ENCODE measurements around the gene PKMYT1.

Gene PKMYT1

DNA sequence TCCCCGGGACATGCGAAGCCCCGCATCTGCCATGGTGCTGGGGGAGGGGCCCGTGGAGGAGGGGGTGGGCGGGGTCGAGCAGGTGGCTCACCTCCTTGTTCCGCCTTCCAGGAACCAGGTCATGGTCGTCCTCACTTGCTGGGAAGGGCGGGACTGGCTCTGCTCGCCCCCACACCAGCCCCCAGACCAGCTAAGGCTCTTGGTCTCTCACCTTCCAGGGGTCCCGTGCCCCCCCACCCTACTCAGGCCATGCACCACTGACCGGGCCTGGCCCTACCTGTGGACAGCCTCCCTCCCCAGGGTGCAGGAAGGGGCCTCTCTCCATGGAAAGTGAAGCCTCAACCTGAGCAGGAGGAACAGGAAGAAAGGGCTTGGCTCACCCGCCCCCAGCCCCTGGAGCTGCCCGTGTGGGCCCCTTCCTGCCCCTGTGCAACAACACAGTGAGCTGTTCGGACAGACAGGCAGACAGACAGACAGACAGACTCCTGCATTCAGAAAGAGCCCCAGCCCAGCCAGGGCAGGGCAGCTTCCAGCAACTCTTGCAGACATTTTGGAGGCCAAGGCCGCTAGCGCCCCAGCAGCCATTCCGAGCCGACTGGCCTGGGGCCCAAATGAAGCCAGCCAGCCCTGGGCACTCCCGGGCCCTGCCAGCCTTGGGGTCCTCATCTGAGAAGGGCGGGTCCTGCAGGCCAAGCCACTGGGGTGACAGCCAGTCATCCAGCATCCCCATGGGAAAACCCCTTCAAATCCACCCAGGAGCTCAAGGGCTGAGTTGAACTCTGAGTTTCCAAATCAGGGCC is 24.3 kb downstream of the PKMYT1 start:
- TF ChIP-seq, protein P1, sequence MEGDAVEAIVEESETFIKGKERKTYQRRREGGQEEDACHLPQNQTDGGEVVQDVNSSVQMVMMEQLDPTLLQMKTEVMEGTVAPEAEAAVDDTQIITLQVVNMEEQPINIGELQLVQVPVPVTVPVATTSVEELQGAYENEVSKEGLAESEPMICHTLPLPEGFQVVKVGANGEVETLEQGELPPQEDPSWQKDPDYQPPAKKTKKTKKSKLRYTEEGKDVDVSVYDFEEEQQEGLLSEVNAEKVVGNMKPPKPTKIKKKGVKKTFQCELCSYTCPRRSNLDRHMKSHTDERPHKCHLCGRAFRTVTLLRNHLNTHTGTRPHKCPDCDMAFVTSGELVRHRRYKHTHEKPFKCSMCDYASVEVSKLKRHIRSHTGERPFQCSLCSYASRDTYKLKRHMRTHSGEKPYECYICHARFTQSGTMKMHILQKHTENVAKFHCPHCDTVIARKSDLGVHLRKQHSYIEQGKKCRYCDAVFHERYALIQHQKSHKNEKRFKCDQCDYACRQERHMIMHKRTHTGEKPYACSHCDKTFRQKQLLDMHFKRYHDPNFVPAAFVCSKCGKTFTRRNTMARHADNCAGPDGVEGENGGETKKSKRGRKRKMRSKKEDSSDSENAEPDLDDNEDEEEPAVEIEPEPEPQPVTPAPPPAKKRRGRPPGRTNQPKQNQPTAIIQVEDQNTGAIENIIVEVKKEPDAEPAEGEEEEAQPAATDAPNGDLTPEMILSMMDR (IDR thresholded peaks at IDR 0.05; ENCODE audit: low read depth, low read length, missing control alignments): no peak
- no peak overlapping the region for H3K4me3 ChIP-seq (ENCODE audit: low read depth, low read length)
- in situ Hi-C loops (cut with HindIII; ENCODE audit: low sequenced_read_pairs): no loop called here

GRCh38 chr16:2955438-2955778 is 24.8 kb downstream of the PKMYT1 start:
- in situ Hi-C loops (cut with HindIII; ENCODE audit: low sequenced_read_pairs): no loop called here
- TF ChIP-seq, protein P1 (IDR thresholded peaks at IDR 0.05; ENCODE audit: low read depth, low read length, missing control alignments): no peak
- DNase-seq (ENCODE audit: low read depth): no peak
- no peak overlapping the region for H3K4me3 ChIP-seq (ENCODE audit: low read depth, low read length)

More for the DNA sequence above, 24.3 kb downstream of the PKMYT1 start:
- DNase-seq (ENCODE audit: low read depth): no peak

GRCh38 chr16:2954656-2955381 is 25.4 kb downstream of the PKMYT1 start:
- H3K4me3 ChIP-seq (ENCODE audit: low read depth, low read length): no peak overlapping the region
- TF ChIP-seq, protein P1 (IDR thresholded peaks at IDR 0.05; ENCODE audit: low read depth, low read length, missing control alignments): no peak
- in situ Hi-C loops (cut with HindIII; ENCODE audit: low sequenced_read_pairs): no loop called here
- DNase-seq (ENCODE audit: low read depth): no peak

DNA sequence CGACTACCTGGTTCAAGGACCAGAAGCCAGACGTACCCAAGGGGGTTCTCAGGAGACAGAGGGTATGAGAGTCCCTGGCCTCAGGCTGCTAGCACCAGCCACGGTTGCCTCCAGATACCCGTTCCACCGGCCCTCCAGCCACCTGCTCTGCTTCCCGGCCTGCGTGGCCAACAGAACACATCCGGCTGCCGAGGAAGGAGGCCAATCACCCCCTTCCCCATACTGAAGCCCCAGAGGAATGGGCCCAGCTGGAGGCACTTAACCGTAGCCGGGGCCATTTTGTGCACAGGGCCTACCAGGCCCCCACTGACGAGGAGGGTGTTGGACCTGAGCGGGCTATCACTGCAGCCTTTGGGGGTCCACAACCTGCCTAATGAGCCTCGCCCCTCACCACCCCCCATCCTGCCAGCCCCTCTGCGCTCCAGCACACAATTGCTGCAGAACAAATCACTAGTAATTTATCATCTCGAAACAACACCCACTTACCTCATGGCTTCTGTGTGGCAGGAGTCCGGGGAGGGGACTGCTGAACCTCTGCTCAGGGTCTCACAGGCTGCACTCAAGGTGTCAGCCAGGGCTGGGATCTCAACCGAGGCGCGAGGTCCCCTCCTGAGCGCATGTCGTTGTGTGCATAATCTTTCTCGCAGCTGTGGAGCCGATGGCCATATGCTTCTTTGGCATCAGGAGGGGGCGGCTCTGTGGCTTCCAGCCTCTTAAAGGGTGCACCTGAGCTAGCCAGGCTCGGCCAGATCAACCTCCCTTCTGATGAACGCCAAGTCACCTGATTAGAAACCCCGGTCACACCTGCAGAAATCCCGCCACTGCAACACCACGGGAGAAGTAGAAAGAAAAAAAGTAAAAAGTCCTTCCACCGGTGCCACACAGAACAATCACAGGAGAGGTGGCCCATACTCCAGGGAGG is 26.3 kb downstream of the PKMYT1 start:
- TF ChIP-seq, protein P1 (IDR thresholded peaks at IDR 0.05; ENCODE audit: low read depth, low read length, missing control alignments): no peak
- H3K4me3 ChIP-seq (ENCODE audit: low read depth, low read length): no peak overlapping the region
- in situ Hi-C loops (cut with HindIII; ENCODE audit: low sequenced_read_pairs): no loop called here
- no peak for DNase-seq (ENCODE audit: low read depth)

- no peak for DNase-seq (ENCODE audit: low read depth)
- in situ Hi-C loops (cut with HindIII; ENCODE audit: low sequenced_read_pairs): no loop called here
- H3K4me3 ChIP-seq (ENCODE audit: low read depth, low read length): no peak overlapping the region
- TF ChIP-seq, protein P1 (IDR thresholded peaks at IDR 0.05; ENCODE audit: low read depth, low read length, missing control alignments): no peak
Measured at GRCh38 chr16:2952679-2953078, 27.6 kb downstream of the PKMYT1 start.

DNA sequence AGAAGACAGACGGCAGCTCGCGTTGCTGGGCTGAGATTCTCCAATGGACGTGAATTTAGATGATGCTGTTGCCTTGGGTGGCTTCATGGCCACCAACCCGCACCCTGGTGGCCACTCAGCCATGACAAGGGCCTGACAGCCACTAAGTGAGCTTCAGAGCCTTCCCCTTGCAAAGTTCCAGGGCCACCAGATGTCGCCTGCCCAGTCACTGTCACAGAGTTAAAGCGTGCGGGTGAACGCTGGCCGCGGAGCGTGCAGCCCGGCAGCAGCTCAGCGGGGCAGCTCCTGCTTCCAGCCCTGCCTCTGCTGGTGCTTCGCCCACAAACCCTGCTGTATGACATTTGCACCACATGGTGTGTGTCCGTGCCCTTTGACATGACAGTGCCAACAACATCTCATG is 29.5 kb downstream of the PKMYT1 start:
- no peak for DNase-seq (ENCODE audit: low read depth)
- in situ Hi-C loops (cut with HindIII; ENCODE audit: low sequenced_read_pairs): no loop called here
- TF ChIP-seq, protein P1 (IDR thresholded peaks at IDR 0.05; ENCODE audit: low read depth, low read length, missing control alignments): no peak
- H3K4me3 ChIP-seq (ENCODE audit: low read depth, low read length): no peak overlapping the region
